COLO829 (cell line): Measurements from ENCODE around the gene IL17D.
A peak's percentile ranks its signal among the peaks of the same experiment; 100 is the strongest.
"Not testable (repeated sequence)": the region's sequence is repeated elsewhere in the genome, so short reads cannot be mapped to it uniquely, and the experiment has no call there.

Experiments
- DNase-seq: peaks from one replicate; pipeline ENCODE4 v3.0.0; 2012; ENCODE audit warnings: low spot score

The IL17D gene, protein sequence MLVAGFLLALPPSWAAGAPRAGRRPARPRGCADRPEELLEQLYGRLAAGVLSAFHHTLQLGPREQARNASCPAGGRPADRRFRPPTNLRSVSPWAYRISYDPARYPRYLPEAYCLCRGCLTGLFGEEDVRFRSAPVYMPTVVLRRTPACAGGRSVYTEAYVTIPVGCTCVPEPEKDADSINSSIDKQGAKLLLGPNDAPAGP

DNA sequence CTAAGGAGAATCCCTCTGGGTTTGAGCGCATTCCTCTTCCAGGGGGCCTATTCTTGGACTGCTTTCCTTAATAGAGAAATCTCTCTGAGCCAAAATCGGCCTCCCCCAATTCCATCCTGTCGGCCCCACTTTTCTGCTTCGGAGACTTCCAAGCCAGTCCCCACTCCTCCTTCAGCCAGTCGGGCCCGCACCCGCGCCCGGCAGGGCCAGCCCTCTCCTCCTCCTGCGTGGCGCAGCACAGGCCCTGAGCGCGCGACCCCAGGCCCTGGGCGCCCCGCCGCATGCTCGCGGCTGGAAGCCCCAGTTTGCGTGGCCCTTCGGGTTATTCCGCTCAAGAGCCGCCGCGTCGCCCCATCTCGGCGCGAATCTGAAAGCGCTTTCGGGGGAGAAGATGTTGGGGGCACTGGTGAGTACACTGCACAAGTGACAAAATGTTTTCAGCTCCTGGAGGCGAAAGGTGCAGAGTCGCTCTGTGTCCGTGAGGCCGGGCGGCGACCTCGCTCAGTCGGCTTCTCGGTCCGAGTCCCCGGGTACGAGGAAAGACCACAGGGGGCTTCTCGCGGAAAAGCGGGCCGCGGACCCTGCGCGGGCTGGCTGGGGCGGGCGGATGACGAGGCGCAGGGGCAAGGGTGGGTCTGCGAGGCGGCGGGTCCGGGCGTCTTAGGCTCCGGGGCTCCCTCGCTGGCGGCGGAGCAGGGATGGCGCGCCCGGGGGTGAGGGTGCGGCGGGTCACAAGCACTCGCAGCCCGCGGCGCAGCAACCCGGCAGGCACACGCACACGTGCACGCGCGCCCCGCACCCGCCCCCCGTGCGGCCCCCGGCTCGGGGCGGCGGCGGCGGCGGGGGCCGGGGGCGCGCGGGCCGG, at the start of gene IL17D:
Gene IL17D (plus strand): TSS at position 785 of the 865 bp plus-strand sequence. CDS start 303 bp downstream, outside the sequence.
- DNase-seq, result no peak

DNA sequence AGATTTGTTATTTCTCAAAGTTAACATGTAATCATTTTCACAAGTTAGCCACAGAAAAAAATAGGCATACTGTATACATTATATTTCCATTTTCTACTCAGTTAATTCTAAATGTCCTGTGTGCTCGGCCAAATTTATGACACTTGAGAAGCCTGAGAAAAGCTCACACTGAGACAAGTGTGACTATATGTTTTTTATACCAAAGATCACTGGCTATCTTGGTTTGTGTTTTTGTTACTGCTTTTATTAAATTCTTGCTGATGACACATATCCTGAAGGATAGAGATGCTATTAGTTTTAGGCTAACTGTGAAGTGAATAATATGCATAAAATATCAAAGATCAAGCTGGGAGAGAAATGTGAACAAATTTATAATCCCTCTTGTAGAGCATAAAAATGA, 49.3 kb upstream of the IL17D start:
- DNase-seq, result no peak

DNA sequence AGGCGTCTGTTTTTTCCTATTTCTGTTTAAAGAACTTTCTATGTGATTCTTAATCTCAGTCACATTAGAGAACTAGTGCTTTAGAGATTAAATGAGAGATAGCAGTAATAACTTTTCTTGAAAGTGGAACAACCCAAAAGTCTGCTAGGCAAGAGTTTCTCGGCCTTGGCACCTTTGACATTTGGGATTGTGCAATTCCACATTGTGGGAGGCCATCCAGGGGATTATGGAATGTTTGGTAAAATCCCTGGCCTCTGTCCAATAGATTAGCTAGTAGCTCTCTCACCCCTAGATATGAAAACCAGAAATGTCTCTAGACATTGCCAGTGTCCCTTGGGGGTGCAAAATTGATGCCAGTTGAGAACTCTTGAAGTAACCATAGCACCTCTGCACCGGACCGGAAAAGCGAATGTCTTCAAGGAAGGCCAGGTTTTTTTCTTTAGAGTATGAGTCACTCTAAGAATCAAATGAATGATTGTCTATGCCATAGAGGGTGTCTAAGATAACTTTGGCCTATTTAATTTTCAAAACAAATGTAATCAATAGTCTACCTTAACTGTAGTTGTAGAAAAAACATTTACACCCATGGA, 45.0 kb upstream of the IL17D start:
- peak; percentile 13 for DNase-seq

DNA sequence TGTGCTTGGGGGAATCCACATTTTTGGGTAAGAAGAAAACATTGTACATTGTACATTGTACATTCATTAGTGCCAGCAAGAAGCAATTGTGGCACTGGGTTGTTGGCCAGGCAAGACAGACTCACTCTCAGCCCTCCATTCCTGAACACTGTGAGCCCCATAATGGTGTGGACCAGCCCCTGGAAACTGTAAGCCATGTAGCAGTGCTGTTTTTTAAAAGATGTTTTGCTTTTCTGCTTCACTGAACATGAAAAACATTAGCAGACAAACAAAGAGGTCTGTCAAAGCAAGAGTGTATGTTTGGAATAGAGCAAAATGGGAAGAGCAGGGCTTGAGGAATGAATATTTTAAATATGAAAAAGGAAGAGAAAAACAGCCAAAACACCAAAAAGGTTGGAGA, 39.1 kb upstream of the IL17D start:
- DNase-seq, result no peak

DNA sequence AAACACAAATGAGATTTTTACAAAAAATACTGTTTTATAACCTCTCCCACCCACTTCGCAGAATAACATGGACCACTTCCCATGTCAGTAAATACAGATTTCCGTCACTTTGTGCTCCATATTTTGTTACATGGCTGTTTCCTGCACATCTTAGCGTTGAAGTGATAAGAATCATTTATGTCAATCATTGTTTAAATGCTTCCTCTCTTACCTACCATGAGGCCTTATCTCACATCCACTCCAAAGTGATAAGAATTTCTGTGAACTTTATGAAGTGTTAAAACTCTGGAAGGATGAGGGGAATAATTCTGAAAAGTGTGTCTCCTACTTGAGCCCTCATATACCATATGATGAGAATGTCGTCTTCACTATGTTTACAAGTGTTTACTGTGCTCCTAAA, 36.6 kb upstream of the IL17D start:
- DNase-seq, result no peak

DNA sequence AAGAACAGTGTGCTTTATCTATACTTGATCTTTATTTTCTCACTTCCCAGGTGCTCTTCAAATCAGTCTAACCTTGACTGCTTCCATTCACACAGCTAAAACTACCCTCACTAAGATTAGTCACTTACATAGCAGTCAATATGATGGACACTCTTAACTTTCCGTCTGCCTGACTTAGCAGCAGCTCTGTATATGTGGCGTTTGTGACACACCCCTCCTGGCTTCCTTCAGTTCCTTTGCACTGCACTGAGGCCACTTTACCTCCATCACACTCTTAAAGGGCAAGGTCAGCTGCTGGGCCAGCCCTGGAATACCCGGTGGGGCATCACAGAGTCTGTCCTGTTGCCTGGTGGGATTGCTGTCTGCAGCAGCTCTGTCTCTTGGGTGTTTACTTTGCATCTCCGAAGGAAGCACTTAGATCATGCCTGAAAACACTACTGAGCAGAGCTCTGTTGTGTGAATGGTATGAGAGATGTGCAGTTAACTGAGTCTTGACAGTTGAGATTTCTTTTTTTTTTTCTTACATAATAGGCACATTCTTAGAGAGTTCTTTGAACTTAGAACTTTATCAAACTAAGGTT, 35.6 kb upstream of the IL17D start:
- no peak for DNase-seq

DNA sequence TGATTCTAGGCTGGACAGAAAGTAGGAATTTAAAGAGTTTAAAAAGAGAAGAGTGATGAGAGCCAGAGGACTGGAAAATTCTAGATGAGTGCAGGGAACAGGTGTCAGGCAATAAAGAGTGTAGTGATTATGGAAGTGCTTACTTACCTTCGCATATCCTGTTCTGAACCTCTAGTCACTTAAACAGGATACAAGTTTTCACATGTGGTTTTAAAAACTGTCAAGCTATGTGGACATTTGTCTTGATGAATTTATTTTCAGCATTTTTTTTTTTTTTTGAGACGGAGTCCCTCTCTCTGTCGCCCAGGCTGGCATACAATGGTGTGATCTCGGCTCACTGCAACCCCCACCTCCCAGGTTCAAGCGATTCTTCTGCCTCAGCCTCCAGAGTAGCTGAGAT, 34.3 kb upstream of the IL17D start:
- no peak for DNase-seq

DNA sequence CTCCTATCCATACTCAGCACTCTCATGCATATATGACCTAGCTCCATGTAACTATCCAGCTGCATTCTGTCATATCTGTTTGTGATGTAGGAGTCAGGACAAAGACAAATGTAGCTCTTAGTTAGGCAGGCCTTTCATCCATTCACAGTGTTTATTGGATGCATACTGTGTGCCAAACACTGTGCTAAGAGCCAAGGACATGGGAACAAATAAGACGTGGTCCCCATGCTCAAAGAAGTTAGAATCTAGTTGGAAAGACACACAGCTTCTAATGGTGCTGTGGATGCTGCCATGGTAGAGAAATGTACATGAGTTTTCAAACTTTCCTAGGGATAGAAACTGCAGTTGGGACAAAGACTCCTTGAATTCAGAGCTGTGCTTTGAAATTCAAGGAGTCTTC, 31.7 kb upstream of the IL17D start:
- DNase-seq, result no peak

DNA sequence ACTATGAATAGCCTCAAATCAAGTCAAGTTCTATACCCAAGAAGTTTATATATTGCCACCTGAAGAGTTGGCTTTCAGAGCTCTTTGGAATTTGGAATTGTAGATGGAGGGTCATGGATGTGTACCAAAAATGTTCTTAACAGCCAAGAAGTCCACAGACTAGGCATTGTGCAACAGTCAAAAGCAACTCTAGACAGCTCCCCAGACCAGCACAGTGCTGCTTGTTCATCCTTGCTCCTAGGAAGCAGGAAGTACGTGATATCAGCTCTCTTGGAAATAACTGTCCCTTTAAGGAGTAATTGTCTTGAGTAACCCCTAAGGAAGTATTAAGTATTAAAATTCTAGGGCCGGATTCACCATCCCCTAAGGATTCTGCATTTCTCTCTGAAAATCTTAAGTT, 30.7 kb upstream of the IL17D start:
- no peak for DNase-seq

DNA sequence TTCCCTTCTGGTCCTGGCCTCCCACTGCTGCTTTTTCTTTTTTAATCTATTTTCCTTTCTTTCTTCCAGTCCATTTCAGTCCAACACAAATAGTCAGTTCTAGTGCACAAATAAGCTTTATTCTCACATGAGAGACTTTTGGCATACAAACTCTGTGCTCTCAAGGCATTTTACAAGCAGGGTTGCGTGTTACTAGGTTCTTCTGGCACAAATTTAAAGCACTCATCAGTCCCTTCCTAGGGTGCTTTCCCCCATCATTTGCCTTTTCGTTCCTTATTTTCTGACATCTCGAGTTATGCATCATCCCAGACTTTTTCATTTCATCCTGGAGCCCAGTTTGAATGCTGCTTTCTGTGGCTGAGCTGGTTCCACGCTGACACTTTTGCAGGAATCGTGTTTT, 29.8 kb upstream of the IL17D start:
- DNase-seq, result no peak

DNA sequence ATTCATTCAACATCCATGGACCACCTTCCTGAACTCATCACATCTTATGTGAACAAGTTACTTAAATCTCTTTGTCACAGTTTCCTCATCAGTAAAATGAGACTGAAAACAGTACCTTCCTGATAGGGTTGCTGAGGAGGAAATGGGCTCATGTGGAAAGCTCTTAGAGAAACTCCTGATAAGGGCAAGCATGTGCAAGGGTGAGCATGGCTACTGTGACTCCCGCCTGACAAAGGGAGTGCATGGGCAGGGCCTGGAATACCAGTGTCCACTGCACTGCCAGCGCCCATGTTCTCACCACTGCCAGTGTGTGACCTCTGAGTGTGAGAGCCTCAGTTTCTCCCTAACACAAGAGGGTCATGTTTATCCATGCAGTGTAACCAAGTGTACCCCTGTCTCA, 27.3 kb upstream of the IL17D start:
- DNase-seq, result no peak

DNA sequence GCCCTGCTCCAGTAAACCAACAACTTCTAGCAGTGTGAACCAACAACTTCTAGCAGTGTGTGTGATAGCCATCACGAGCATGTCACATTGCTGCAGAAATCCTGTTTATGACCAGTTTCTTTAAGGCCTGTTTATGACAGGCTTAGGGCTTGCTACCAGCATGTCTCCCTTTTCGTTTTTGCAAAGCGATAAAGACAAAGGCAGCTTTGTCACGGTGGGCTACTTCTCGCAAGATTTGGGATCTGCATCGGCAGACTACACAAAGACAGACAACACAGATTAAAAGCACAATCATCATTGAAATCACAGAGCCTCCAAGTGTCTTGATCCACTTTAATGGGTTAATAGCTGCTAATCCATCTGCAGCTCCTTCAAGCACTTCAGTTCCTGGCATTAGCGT, 24.9 kb upstream of the IL17D start:
- DNase-seq, result not testable (repeated sequence)

DNA sequence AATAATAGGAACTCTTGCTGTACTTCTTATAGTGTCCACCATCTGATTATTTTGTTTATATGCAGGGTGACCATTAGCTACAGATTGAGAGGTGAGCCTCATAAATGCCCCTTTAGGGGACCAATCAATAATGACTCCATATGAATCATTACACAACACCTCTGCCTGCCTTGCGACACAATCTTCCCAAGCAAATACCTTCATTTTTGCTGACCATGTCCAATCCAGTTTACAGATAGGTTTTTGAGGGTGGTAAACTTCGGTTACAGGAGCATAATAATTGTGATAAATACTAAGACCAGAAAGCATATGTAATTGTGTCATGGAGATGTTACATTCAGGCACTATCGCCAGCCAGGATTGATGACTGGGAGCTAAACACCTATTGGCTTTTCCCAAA, 23.6 kb upstream of the IL17D start:
- DNase-seq, result no peak

DNA sequence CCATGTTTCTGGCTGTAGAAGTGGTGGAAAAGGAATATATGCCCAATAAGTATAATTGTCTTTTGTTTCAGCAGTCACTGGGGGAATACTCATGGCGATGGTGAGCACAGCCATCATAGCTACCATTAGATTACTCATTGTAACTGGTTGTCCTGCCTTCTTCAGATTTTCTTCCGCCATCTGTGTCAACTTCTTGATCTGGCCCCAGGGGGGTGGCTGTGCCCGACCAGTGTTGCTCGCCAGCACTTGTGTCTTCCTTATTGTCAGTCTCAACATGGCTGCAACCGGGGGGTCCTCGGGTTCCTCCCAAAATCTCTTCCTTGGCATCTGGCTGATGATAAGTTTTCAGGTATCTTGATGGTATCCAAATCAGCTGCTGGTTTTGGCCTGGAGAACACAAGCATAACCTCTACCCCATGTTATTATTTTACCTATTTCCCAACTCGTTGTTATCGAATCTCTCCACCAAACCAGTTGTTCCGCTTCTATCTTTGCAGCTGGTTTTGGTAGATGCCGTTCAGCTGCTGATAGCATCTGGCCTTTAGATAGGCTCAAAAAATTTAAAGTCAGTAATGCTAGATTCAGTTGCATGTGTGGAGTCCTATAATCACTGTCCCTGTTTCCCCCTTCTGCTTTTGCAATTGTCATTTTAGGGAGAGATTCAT, 23.0 kb upstream of the IL17D start:
- no peak for DNase-seq

DNA sequence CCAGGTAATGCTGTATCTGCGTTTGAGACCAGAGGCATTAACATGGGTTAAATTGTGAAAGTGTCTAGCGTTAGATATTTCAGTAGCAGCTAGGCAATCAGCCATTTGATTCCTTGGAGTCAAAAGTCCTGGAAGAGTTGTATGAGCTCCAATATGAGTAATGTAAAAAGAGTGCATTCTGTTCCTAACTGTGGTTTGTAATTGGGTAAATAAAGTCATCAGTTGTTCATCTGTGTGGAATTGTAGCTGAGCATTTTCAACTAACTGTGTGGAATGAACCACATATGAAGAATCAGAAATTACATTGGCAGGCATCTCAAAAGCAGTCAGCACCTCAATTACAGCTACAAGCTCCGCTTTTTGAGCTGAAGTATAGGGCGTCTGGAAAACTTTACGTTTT, 22.0 kb upstream of the IL17D start:
- DNase-seq, result not testable (repeated sequence)

DNA sequence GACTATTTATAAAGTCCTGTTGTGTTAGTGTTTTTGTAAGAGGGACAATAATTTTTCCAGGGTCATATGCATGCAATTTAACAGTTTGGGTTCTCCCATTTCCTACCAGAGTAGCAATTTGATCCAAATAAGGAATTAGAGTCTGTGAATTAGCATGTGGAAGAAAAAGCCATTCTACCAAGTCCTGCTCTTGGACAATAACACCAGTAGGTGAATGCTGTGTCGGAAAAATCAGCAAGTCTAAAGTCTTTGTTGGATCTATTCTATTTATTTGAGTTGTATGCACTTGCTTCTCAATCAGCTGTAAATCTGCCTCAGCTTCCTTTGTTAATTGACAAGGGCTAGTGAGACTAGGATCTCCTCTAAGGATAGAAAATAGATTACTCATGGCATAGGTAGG, 21.4 kb upstream of the IL17D start:
- no peak for DNase-seq

DNA sequence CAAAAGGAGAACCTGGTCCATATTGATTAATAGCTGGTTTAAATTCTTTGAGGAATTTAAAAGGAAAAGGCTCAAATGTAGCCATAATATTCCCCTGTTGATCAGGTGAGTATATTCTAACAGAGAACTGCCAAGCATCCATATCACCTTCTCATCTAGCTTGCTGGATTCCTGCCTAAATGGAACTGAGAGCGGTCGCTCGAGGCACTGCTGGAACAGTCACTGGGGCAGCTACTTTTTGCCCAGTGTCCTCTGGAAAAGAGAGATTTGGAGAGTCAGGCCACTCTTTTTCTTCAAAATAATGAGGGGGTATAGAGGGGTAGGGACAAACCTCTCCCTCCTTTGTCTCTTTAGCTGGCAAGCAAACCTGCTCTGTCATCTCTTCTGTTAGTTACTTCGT, 19.5 kb upstream of the IL17D start:
- DNase-seq, result no peak

DNA sequence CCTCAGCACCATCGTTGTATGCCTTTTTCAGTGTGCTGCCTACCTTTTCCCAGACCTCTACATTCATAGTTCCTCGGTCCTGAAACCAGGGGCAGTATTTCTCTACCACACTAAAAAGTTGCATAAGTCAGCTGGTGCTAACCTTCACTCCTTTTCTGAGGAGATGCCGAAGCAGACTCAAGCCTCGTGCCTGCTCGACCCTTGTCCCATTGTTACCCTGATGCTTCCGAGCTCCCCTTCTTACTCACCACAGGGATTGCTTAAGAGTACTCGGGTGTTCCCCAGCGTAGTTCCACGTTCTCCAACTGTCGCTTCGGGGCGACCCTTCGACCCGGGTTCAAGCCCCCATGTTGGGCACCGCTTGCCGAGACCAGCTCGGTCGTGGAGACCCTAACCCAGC, 19.0 kb upstream of the IL17D start:
- no peak for DNase-seq

DNA sequence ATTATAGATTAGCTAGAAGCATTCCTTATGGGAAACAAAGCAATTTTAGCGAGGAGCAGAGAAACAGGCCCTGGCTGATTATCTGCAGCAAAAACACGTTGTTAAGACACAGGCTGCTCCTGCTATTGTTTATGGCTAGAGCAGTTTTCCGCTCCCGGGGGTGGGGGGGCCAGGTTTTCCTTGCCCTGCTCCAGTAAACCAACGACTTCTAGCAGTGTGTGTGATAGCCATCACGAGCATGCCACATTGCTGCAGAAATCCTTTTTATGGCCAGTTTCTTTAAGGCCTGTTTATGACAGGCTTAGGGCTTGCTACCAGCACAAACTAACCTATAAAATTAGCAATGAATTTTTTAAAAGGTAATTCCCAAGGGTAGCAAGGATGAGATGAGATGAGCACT, 18.4 kb upstream of the IL17D start:
- no peak for DNase-seq

DNA sequence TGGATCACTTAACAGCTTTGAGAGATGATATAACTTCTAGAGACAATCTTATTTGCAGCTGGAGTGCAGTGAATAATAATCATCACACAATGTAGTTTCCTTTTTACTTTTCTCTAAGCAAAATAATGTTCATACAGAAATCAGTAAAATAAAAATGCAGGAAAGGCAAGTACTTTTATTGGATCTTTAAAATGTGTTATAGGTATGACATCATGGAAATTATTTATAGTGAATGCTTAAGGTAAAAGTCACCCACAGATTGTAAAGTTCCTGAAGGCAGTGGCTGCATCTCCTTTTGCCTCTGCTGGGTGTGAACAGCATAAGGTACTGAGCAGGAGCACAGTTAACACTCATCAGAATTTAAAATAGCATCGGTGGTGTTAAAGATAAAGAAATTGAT, 17.3 kb upstream of the IL17D start:
- no peak for DNase-seq

DNA sequence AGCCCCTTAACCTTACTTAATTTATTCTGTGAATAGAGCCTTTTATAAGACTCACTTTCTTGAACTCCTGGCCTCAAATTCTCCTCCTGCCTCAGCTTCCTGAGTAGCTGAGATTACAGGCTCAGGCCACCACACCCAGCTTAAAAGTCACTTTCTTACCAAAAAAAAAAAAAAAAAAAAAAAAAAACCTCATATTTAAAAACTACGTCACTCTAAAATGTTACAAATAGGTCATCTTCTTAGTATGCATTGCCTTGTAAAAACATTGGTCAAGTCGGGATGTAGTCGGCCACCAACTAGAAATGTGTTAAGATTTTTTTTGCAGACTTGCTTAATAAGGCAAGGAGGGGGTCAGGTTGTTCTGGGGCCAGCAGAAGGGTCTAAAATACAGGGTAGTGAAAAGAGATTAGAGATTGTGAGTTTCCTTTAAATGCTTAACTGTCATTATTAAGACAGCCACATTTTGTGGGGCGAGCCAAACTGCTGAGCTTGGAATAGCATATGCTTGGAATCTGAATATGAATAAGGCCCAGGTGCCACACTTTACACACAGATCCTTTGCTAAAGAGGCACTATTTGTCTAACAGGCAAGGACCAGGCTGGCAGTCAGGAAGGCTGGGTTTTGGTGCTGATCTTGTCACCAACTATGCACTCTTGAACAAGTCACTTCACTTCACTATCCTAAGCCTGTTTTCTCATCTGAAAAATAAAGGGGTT, 16.5 kb upstream of the IL17D start:
- no peak for DNase-seq

DNA sequence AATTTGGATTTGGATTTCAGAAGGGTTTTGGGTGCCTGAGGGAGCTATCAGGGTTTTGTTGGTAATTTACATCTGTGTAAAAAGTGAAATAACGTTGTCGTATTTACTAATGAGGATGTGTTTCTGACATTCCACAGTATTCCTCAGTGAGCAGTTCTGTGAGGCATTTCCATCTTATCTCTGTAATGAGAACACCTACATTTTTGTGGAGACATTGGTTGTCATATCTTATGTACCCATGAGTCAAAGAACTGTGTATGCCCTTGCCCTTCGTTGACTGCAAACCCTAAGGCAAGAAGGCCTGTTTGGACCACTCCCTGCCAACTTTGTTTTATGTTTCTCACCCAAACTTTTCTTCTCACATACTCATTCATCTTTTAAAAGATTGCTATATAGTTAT, 14.2 kb upstream of the IL17D start:
- DNase-seq, result no peak
